NT2/D1 (cell line): ENCODE data around the gene SHQ1.

Experiments used
- YY1 ChIP-seq: IDR thresholded peaks from 2 replicates; pipeline ENCODE4 v1.6.1; 2011; ENCODE audit not compliant: insufficient read length, insufficient read depth
- ZNF274 ChIP-seq: IDR thresholded peaks from 2 replicates; pipeline ENCODE4 v1.6.1; 2011; ENCODE audit warnings: mild to moderate bottlenecking, low read depth, low read length

- TF ChIP-seq ZNF274 (no peak), YY1 (no peak)
Observed at GRCh38 chr3:72761410-72761809, 86.8 kb downstream of the SHQ1 start.
